ENCODE results near the gene PARD3B. TPM values are rescaled to one million over a fixed set of nuclear protein-coding genes. Genes with fewer than 3 reads are reported as not detected.

Gene PARD3B
- total and polyA plus RNA-seq, 7 donors, result 3.2 to 64.0 (median 42.5) TPM

DNA sequence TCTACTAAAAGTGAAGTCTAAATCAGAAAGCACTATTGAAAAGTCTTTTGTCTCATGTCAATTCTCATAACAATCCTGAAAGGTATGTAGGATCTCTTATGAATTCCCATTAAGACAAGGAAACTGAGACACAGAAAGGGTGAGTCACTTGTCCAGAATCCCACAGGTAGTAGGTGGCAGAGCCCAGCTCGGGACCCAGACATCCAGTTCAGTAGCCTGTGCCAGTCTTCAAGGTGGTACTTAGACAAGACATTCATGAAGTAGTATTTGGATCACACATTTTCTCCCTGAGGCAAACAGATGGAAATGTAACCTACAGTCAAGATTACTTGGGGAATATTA, 14.8 kb upstream of the PARD3B start:
- intact Hi-C loops (cut with DNase I), result no loop called here
- no peak for DNase-seq
- Histone ChIP-seq H3K9me3 (no peaks in the 10 kb centered on the region), H3K27ac (no peak overlapping the region), H3K36me3 (no peaks in the 10 kb centered on the region), H3K4me3 (no peak overlapping the region), H3K4me1 (peaks cover 0 to 9% (median 4%) of the 10 kb centered on the region in 4 donors), H3K27me3 (no peaks in the 10 kb centered on the region)
- no peak for TF ChIP-seq POLR2A (IDR thresholded peaks at IDR 0.05)
- TF ChIP-seq POLR2AphosphoS5 (IDR thresholded peaks at IDR 0.05), result no peak
- TF ChIP-seq EP300 (IDR thresholded peaks at IDR 0.05), result no peak
- no peak for TF ChIP-seq CTCF (IDR thresholded peaks at IDR 0.05)
- 22 to 67% methylated on average over 1 of the region's 1 CpG for WGBS, 2 donors

DNA sequence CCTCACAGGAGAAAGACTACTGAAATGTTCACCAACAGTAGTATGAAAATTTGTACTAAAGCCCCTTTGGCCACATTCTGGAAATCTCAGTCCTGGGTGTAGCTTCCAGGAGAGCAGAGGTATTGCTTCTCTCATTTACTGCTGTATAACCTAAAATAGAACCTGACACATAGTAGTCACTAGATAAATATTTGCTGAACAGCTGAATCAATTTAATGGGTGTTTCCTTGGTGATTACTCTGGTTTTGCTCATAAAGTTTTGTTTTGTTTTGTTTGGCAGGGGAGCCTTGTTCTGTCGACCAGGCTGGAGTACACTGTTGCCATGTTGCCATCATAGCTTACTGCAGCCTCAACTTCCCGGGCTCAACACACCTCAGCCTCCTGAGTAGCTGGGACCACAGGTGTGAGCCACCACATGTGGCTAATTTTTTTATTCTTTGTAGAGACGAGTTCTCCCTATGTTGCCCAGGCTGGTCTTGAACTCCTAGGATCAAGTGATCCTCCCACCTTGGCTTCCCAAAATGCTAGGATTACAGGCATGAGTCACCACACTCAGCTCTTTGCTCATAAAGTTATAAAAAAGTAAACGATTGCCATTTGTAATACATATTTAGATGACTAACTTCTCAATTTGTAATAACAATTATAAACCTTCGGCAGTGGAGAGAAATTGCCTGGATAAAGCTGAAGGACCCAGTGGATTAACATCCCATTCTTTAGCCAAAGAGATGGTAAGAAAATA, 11.5 kb upstream of the PARD3B start:
- H3K27ac ChIP-seq, result no peak overlapping the region
- peaks cover 0 to 21% (median 15%) of the 10 kb centered on the region in 4 donors for H3K4me1 ChIP-seq
- 16 to 58% methylated on average over 5 of the region's 5 CpGs for WGBS, 2 donors
- TF ChIP-seq POLR2A (IDR thresholded peaks at IDR 0.05) (no peak), POLR2AphosphoS5 (IDR thresholded peaks at IDR 0.05) (no peak), EP300 (IDR thresholded peaks at IDR 0.05) (no peak), CTCF (IDR thresholded peaks at IDR 0.05) (no peak)
- no peak for DNase-seq
- no peaks in the 10 kb centered on the region for H3K9me3 ChIP-seq
- no peaks in the 10 kb centered on the region for H3K27me3 ChIP-seq
- no peak overlapping the region for H3K4me3 ChIP-seq
- intact Hi-C loops (cut with DNase I), result no loop called here
- H3K36me3 ChIP-seq, result no peaks in the 10 kb centered on the region

DNA sequence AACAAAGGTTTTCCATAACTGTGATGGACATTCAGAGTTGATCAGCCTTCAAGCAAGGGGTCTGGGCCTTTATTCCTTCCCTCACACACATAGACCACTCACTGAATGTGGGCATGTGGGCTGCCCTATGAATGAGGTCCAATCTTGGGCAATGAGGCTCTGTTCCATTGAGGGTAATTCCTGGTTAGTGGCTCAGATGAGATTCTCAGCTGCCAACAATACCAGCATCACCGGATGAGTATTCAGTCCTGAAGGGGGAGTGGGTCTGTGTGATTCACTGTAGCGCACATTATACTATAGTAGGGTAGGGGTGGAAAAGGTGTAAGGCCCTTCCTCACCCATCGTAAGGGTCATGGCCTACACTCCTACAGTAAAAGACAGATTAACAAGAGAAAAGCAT, 9.9 kb upstream of the PARD3B start:
- Histone ChIP-seq H3K4me1 (peaks cover 0 to 25% (median 17%) of the 10 kb centered on the region in 4 donors), H3K9me3 (no peaks in the 10 kb centered on the region), H3K27ac (no peak overlapping the region), H3K36me3 (no peaks in the 10 kb centered on the region), H3K4me3 (no peak overlapping the region), H3K27me3 (no peaks in the 10 kb centered on the region)
- intact Hi-C loops (cut with DNase I), result no loop called here
- no peak for DNase-seq
- 93 to 97% methylated on average over 3 of the region's 3 CpGs for WGBS, 2 donors
- no peak for TF ChIP-seq EP300 (IDR thresholded peaks at IDR 0.05)
- TF ChIP-seq POLR2A (IDR thresholded peaks at IDR 0.05), result no peak
- no peak for TF ChIP-seq POLR2AphosphoS5 (IDR thresholded peaks at IDR 0.05)
- TF ChIP-seq CTCF (IDR thresholded peaks at IDR 0.05), result no peak

DNA sequence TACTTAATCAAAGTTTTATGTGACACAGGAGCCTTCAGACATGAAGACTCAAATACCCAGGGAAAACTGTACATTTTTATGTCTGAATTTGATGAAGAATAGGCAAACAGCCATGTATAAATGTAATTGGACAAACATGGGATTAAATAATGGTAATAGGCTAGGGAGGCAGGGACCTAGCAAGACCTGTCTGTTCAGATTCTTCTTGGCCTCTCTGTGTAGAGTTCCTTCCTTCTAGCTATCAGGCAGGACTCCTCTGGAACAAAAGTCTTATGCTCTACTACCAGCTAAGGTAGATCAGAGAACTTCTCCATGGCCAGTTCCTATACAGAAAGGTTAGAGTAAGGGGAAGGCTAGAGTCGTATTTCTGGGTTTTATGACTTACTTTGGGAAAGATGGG, 9.5 kb upstream of the PARD3B start:
- intact Hi-C loops (cut with DNase I), result no loop called here
- no peaks in the 10 kb centered on the region for H3K36me3 ChIP-seq
- TF ChIP-seq POLR2AphosphoS5 (IDR thresholded peaks at IDR 0.05) (no peak), CTCF (IDR thresholded peaks at IDR 0.05) (no peak), EP300 (IDR thresholded peaks at IDR 0.05) (no peak), POLR2A (IDR thresholded peaks at IDR 0.05) (no peak)
- no peaks in the 10 kb centered on the region for H3K27me3 ChIP-seq
- no peaks in the 10 kb centered on the region for H3K9me3 ChIP-seq
- H3K27ac ChIP-seq, result no peak overlapping the region
- H3K4me3 ChIP-seq, result no peak overlapping the region
- peaks cover 0 to 25% (median 17%) of the 10 kb centered on the region in 4 donors for H3K4me1 ChIP-seq
- WGBS, 2 donors, result 88 to 94% methylated on average over 1 of the region's 1 CpG
- no peak for DNase-seq

All from sigmoid colon (tissue), 7 donors.